GM23248 (cell line): ENCODE data around the gene C2CD2L. TPM values are rescaled to one million over a fixed set of nuclear protein-coding genes. Genes with fewer than 3 reads are reported as not detected.

Experiments
- DNase-seq: peaks from one replicate; pipeline ENCODE4 v3.0.0-alpha.2; 2015
- H2AFZ ChIP-seq: fragments of 200-600 bp; sonication (generic); 2 replicates; pipeline ENCODE4 v1.6.1; 2016; ENCODE audit warnings: antibody characterized with exemption
- H3F3A ChIP-seq: fragments of 200-600 bp; sonication (generic); 2 replicates; pipeline ENCODE4 v1.6.1; 2016; ENCODE audit warnings: mild to moderate bottlenecking, antibody characterized with exemption, mixed run types; ENCODE audit not compliant: insufficient read depth
- H3K27ac ChIP-seq: fragments of 200-600 bp; sonication (generic); 2 replicates; pipeline ENCODE4 v1.5.1; 2016; ENCODE audit warnings: mild to moderate bottlenecking
- H3K27me3 ChIP-seq: fragments of 200-600 bp; sonication (generic); replicated peaks from 2 replicates; pipeline ENCODE4 v1.6.1; 2016; ENCODE audit warnings: mild to moderate bottlenecking; ENCODE audit not compliant: insufficient read depth
- H3K36me3 ChIP-seq: fragments of 200-600 bp; sonication (generic); 2 replicates; pipeline ENCODE4 v1.6.1; 2016; ENCODE audit warnings: low read depth, mild to moderate bottlenecking
- H3K4me1 ChIP-seq: fragments of 200-600 bp; sonication (generic); 2 replicates; pipeline ENCODE4 v1.6.1; 2016; ENCODE audit warnings: mild to moderate bottlenecking; ENCODE audit not compliant: insufficient read depth
- H3K4me2 ChIP-seq: fragments of 200-600 bp; sonication (generic); one replicate; pipeline ENCODE4 v1.6.1; 2016; ENCODE audit warnings: mild to moderate bottlenecking; ENCODE audit not compliant: unreplicated experiment
- H3K4me3 ChIP-seq: fragments of 200-600 bp; sonication (generic); 2 replicates; pipeline ENCODE4 v1.5.1; 2016; ENCODE audit warnings: mild to moderate bottlenecking
- H3K79me2 ChIP-seq: fragments of 200-600 bp; sonication (generic); 2 replicates; pipeline ENCODE4 v1.6.1; 2016; ENCODE audit warnings: mild to moderate bottlenecking; ENCODE audit not compliant: insufficient read depth
- H3K9ac ChIP-seq: fragments of 200-600 bp; sonication (generic); 2 replicates; pipeline ENCODE4 v1.6.1; 2016; ENCODE audit warnings: mild to moderate bottlenecking
- H3K9me2 ChIP-seq: fragments of 200-600 bp; sonication (generic); 2 replicates; pipeline ENCODE4 v1.6.1; 2016; ENCODE audit warnings: mixed run types, mild to moderate bottlenecking, moderate library complexity; ENCODE audit not compliant: insufficient read depth
- H3K9me3 ChIP-seq: fragments of 200-600 bp; sonication (generic); one replicate; pipeline ENCODE4 v1.6.1; 2017; ENCODE audit warnings: low read depth
- H4K20me1 ChIP-seq: fragments of 200-600 bp; sonication (generic); 2 replicates; pipeline ENCODE4 v1.6.0; 2016; ENCODE audit not compliant: insufficient read depth
- EZH2 ChIP-seq: fragments of 200-600 bp; sonication (generic); IDR thresholded peaks from 2 replicates; pipeline ENCODE4 v1.6.1; 2018; ENCODE audit warnings: antibody characterized with exemption, mild to moderate bottlenecking; ENCODE audit not compliant: insufficient read depth, poor library complexity, severe bottlenecking
- EZH2phosphoT487 ChIP-seq: fragments of 200-600 bp; sonication (generic); IDR thresholded peaks from 2 replicates; pipeline ENCODE4 v1.6.1; 2018; ENCODE audit warnings: antibody characterized with exemption, moderate library complexity, mild to moderate bottlenecking, low read depth; ENCODE audit not compliant: insufficient read depth
- WGBS, 2 experiments: methylation state at CpG; one replicate each; pipeline ENCODE4 v1.1.6; 2015 to 2017; ENCODE audit warnings: low lambda C conversion rate in 2 of 2, low coverage in 1 of 2; ENCODE audit errors: missing lambda C conversion rate in 2 of 2; 5-methylcytosine and 5-hydroxymethylcytosine counted together
- in situ Hi-C: fragments of 300-500 bp; cut with MboI; formaldehyde crosslinking; loops from 2 replicates; pipeline ENCODE4 v1.15.0; 2020
- polyA plus RNA-seq: library from polyadenylated mRNA; unstranded; fragments of >200 nt; fragmentation: Nextera tagmentation; extraction: Ambion mirVana; gene quantifications from 2 replicates; pipeline ENCODE4 v1.2.1, GENCODE V29; 2016
- total RNA-seq: library from RNA; depleted of rRNA; stranded (reverse); fragments of >200 nt; shearing (Covaris generic); gene quantifications from 2 replicates; pipeline ENCODE4 v1.2.3, GENCODE V29; 2014

Gene C2CD2L
- total and polyA plus RNA-seq, 2 experiments from 2014 or later, result 2.6 to 4.1 TPM

DNA sequence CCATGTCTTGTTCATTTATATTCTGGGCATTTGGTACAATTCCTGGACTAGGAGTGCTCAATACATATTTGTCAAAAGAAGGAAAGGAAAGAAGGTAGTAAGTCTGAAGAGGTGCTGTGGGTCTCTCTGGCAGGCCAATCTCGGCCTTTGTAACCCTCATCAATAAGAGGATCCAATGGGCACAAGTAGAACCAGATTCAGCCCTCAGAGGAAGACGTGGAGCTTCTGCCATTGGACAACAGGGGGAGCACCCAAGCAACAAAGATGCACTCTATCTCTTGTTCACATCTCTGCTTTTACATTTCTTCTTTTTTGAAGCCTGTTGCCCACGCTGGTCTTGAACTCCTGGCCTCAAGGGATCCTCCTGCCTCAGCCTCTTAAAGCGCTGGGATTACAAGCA, 41.8 kb upstream of the C2CD2L start:
- Histone ChIP-seq H3K27ac (no peak overlapping the region), H3K4me3 (no peak overlapping the region), H3K4me2 (no peak overlapping the region), H2AFZ (no peak overlapping the region), H3K9ac (0 out of 2 replicates have a peak overlapping the region, but pooled peaks have one; percentile 5), H3K9me3 (no peaks in the 10 kb centered on the region), H4K20me1 (no peaks in the 10 kb centered on the region), H3K79me2 (peaks cover 77% of the 10 kb centered on the region), H3K4me1 (peaks cover 14% of the 10 kb centered on the region), H3K36me3 (no peaks in the 10 kb centered on the region), H3F3A (peaks cover 15% of the 10 kb centered on the region), H3K27me3 (no peaks in the 10 kb centered on the region), H3K9me2 (no peaks in the 10 kb centered on the region)
- WGBS, 2 experiments, result 40 to 47% methylated on average over 4 of the region's 4 CpGs
- TF ChIP-seq EZH2phosphoT487 (no peak), EZH2 (no peak)
- in situ Hi-C loops, result no loop called here
- peak; percentile 65 for DNase-seq

DNA sequence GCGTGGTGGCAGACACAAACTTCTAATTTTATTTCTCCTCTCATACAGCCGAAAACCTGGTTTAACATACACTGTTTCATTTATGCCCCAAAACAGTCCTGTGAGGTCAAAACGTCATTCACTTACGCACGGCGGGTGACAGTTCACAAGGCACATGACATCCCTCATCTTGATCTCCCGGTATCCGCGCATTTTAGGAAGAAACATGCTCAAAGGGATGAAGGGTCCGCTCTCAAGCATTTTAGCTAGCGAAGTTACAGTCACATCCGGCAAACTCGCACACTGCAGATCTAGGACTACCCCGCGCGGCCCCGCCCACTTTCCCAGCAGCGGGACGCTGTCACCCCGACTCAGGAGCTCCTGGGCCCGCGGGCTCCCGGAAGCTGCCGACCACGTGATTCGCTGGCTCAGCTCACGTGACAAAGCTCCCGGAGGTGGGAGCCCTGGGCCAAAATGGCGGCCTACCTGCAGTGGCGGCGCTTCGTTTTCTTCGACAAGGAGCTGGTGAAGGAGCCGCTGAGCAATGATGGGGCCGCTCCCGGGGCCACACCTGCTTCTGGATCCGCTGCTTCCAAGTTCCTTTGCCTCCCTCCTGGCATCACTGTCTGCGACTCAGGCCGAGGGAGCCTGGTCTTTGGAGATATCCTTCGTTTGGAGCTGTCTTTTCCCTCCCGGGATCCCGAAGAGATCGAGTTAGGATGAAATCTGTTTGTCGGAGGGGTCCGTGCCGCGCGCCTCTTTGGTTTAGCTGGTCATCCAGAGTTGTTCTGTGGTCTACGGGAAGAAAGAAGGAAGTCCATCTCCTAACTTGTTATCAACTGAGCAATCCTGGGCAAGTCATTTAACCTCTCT, 39.5 kb upstream of the C2CD2L start, which contains the start of gene VPS11:
Gene VPS11, plus strand, starts transcription at position 448 of the 852 bp plus-strand sequence. Its CDS starts 6 bp downstream, at position 454.
- Histone ChIP-seq H3K9me2 (no peaks in the 10 kb centered on the region), H3K4me2 (peak within 1 kb of the TSS; percentile 92), H3K4me3 (peak within 1 kb of the TSS; percentile 86), H3K4me1 (peaks cover 13% of the 10 kb centered on the region), H3F3A (peaks cover 15% of the 10 kb centered on the region), H4K20me1 (no peaks in the 10 kb centered on the region), H3K79me2 (peaks cover 69% of the 10 kb centered on the region), H3K27me3 (no peaks in the 10 kb centered on the region), H3K9ac (peak within 1 kb of the TSS; percentile 90), H3K9me3 (no peaks in the 10 kb centered on the region), H3K36me3 (0 out of 2 replicates have a peak, but pooled peaks cover 5% of the 10 kb centered on the region), H2AFZ (peak within 1 kb of the TSS; percentile 97), H3K27ac (peak within 1 kb of the TSS; percentile 89)
- in situ Hi-C loops, result no loop called here
- TF ChIP-seq EZH2phosphoT487, result no peak
- TF ChIP-seq EZH2, result no peak
- WGBS, 2 experiments, result 0 to 1% methylated on average over 46 to 49 of the region's 49 CpGs
- DNase-seq, result peak; percentile 99

DNA sequence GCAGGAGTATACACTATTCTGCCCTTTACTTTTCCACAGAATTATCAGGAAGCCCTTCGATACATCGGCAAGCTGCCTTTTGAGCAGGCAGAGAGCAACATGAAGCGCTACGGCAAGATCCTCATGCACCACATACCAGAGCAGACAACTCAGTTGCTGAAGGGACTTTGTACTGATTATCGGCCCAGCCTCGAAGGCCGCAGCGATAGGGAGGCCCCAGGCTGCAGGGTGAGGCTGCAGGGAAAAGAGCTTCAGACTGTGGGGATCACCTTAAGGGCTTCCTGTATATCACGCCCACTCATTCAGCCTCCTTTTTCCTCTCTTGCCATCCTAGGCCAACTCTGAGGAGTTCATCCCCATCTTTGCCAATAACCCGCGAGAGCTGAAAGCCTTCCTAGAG, 29.3 kb upstream of the C2CD2L start:
- Histone ChIP-seq H3K9ac (no peak overlapping the region), H3K27me3 (no peaks in the 10 kb centered on the region), H3K9me3 (no peaks in the 10 kb centered on the region), H4K20me1 (no peaks in the 10 kb centered on the region), H3F3A (no peaks in the 10 kb centered on the region), H3K4me1 (no peaks in the 10 kb centered on the region), H3K27ac (no peak overlapping the region), H2AFZ (no peak overlapping the region), H3K36me3 (peaks cover 23% of the 10 kb centered on the region), H3K4me2 (no peak overlapping the region), H3K4me3 (no peak overlapping the region), H3K79me2 (no peaks in the 10 kb centered on the region), H3K9me2 (no peaks in the 10 kb centered on the region)
- no peak for DNase-seq
- in situ Hi-C loops, result no loop called here
- TF ChIP-seq EZH2phosphoT487 (no peak), EZH2 (no peak)
- WGBS, 2 experiments, result 91 to 95% methylated on average over 11 of the region's 11 CpGs

DNA sequence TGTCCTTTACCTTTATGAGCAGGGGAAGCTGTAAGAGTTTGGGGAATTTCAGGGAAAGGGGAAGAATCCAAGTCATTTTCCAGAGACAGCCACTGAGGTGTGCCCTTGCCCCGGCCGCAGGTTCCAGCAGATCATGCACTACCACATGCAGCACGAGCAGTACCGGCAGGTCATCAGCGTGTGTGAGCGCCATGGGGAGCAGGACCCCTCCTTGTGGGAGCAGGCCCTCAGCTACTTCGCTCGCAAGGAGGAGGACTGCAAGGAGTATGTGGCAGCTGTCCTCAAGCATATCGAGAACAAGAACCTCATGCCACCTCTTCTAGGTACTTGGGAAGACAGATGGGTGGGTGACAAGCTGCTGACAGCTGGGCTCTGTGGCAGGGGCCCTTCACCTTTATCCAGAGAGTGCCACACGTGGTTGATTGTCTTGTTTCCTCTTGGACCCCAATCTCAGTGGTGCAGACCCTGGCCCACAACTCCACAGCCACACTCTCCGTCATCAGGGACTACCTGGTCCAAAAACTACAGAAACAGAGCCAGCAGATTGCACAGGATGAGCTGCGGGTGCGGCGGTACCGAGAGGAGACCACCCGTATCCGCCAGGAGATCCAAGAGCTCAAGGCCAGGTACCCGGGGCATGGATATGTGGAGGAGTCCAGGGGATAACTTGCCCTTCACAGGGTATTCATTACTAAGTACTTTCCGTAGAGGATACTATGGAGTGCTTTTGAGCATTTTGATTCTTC, 28.3 kb upstream of the C2CD2L start:
- H3K36me3 ChIP-seq, result peaks cover 13% of the 10 kb centered on the region

More for the DNA sequence above, 28.3 kb upstream of the C2CD2L start:
- Histone ChIP-seq H3K27me3 (no peaks in the 10 kb centered on the region), H3K9me2 (no peaks in the 10 kb centered on the region), H3K4me1 (no peaks in the 10 kb centered on the region), H3K9me3 (no peaks in the 10 kb centered on the region), H3K9ac (no peak overlapping the region), H3F3A (no peaks in the 10 kb centered on the region), H3K4me2 (no peak overlapping the region), H3K79me2 (no peaks in the 10 kb centered on the region), H4K20me1 (no peaks in the 10 kb centered on the region), H3K4me3 (no peak overlapping the region), H3K27ac (no peak overlapping the region), H2AFZ (no peak overlapping the region)
- in situ Hi-C loops, result no loop called here
- TF ChIP-seq EZH2 (no peak), EZH2phosphoT487 (no peak)
- no peak for DNase-seq
- 80 to 83% methylated on average over 19 of the region's 19 CpGs for WGBS, 2 experiments
